Measurements from ENCODE around the gene TRPV3.

Gene TRPV3

GRCh38 chr17:3511852-3512504 is 45.6 kb downstream of the TRPV3 start:
- no peak for TF ChIP-seq CTCF (IDR thresholded peaks at IDR 0.05; ENCODE audit: low read depth, low read length)
- DNase-seq: no peak
- no peak overlapping the region for H3K4me3 ChIP-seq (ENCODE audit: low read depth, low read length)
- H3K9me3 ChIP-seq (ENCODE audit: severe bottlenecking): no peaks in the 10 kb centered on the region
- no peaks in the 10 kb centered on the region for H3K36me3 ChIP-seq
- H3K27me3 ChIP-seq (ENCODE audit: insufficient read depth, low read depth, severe bottlenecking): peaks cover 4% of the 10 kb centered on the region
- no peak overlapping the region for H3K27ac ChIP-seq

GRCh38 chr17:3510090-3510489 is 47.5 kb downstream of the TRPV3 start:
- no peak overlapping the region for H3K4me3 ChIP-seq (ENCODE audit: low read depth, low read length)

GRCh38 chr17:3507869-3508268 is 49.7 kb downstream of the TRPV3 start:
- TF ChIP-seq CTCF (IDR thresholded peaks at IDR 0.05; ENCODE audit: low read depth, low read length): no peak
- DNase-seq: no peak
- no peaks in the 10 kb centered on the region for H3K36me3 ChIP-seq
- no peak overlapping the region for H3K4me3 ChIP-seq (ENCODE audit: low read depth, low read length)
- H3K9me3 ChIP-seq (ENCODE audit: severe bottlenecking): no peaks in the 10 kb centered on the region
- H3K27me3 ChIP-seq (ENCODE audit: insufficient read depth, low read depth, severe bottlenecking): peaks cover 4% of the 10 kb centered on the region
- H3K27ac ChIP-seq: no peak overlapping the region

More at GRCh38 chr17:3510090-3510489, 47.5 kb downstream of the TRPV3 start:
- H3K9me3 ChIP-seq (ENCODE audit: severe bottlenecking): no peaks in the 10 kb centered on the region
- H3K36me3 ChIP-seq: no peaks in the 10 kb centered on the region
- H3K27ac ChIP-seq: no peak overlapping the region
- no peak for DNase-seq
- H3K27me3 ChIP-seq (ENCODE audit: insufficient read depth, low read depth, severe bottlenecking): peaks cover 4% of the 10 kb centered on the region
- no peak for TF ChIP-seq CTCF (IDR thresholded peaks at IDR 0.05; ENCODE audit: low read depth, low read length)

- Histone ChIP-seq H3K27me3 (ENCODE audit: insufficient read depth, low read depth, severe bottlenecking) (peaks cover 4% of the 10 kb centered on the region), H3K36me3 (no peaks in the 10 kb centered on the region), H3K9me3 (ENCODE audit: severe bottlenecking) (no peaks in the 10 kb centered on the region), H3K4me3 (ENCODE audit: low read depth, low read length) (no peak overlapping the region), H3K27ac (no peak overlapping the region)
- no peak for TF ChIP-seq CTCF (IDR thresholded peaks at IDR 0.05; ENCODE audit: low read depth, low read length)
- DNase-seq: no peak
Measured at GRCh38 chr17:3507071-3507470, 50.5 kb downstream of the TRPV3 start.

- H3K36me3 ChIP-seq: no peaks in the 10 kb centered on the region
- no peak overlapping the region for H3K27ac ChIP-seq
- peaks cover 4% of the 10 kb centered on the region for H3K27me3 ChIP-seq (ENCODE audit: insufficient read depth, low read depth, severe bottlenecking)
- H3K9me3 ChIP-seq (ENCODE audit: severe bottlenecking): no peaks in the 10 kb centered on the region
- no peak for TF ChIP-seq CTCF (IDR thresholded peaks at IDR 0.05; ENCODE audit: low read depth, low read length)
- H3K4me3 ChIP-seq (ENCODE audit: low read depth, low read length): no peak overlapping the region
- no peak for DNase-seq
Measured at GRCh38 chr17:3506054-3506453, 51.6 kb downstream of the TRPV3 start.

GRCh38 chr17:3505008-3505407 is 52.6 kb downstream of the TRPV3 start:
- no peak for DNase-seq
- H3K27me3 ChIP-seq (ENCODE audit: insufficient read depth, low read depth, severe bottlenecking): peaks cover 4% of the 10 kb centered on the region
- no peak overlapping the region for H3K4me3 ChIP-seq (ENCODE audit: low read depth, low read length)
- H3K27ac ChIP-seq: no peak overlapping the region
- H3K36me3 ChIP-seq: no peaks in the 10 kb centered on the region
- no peak for TF ChIP-seq CTCF (IDR thresholded peaks at IDR 0.05; ENCODE audit: low read depth, low read length)
- H3K9me3 ChIP-seq (ENCODE audit: severe bottlenecking): peaks cover 3% of the 10 kb centered on the region

Data from WERI-Rb-1 (cell line).